GM23338 (cell line): ENCODE measurements around the gene ZNF143. TPM values are rescaled to one million over a fixed set of nuclear protein-coding genes. Genes with fewer than 3 reads are reported as not detected.

ENCODE experiments used
- ATAC-seq: fragments of 200-7000 bp; cut with Tn5 transposase; 3 replicates; pipeline ENCODE4 v1.9.1; 2020
- DNase-seq: peaks from one replicate; pipeline ENCODE4 v3.0.0-alpha.2; 2015; ENCODE audit warnings: low spot score
- H2AFZ ChIP-seq: fragments of 200-600 bp; sonication (generic); 2 replicates; pipeline ENCODE4 v1.8.0; 2016; ENCODE audit warnings: antibody characterized with exemption, mild to moderate bottlenecking, moderate library complexity
- H3F3A ChIP-seq: fragments of 200-600 bp; sonication (generic); replicated peaks from 2 replicates; pipeline ENCODE4 v1.8.0; 2017; ENCODE audit warnings: antibody characterized with exemption, mixed run types, low read depth
- H3K27ac ChIP-seq: fragments of 200-600 bp; sonication (generic); 2 replicates; pipeline ENCODE4 v1.6.1; 2016; ENCODE audit warnings: low read depth
- H3K27me3 ChIP-seq: fragments of 200-600 bp; sonication (generic); 2 replicates; pipeline ENCODE4 v1.8.0; 2016; ENCODE audit warnings: mild to moderate bottlenecking, mixed run types, moderate library complexity; ENCODE audit not compliant: insufficient read depth
- H3K36me3 ChIP-seq: fragments of 200-600 bp; sonication (generic); 2 replicates; pipeline ENCODE4 v1.8.0; 2016; ENCODE audit warnings: mild to moderate bottlenecking; ENCODE audit not compliant: insufficient read depth
- H3K4me1 ChIP-seq: fragments of 200-600 bp; sonication (generic); 2 replicates; pipeline ENCODE4 v1.8.0; 2016; ENCODE audit warnings: mild to moderate bottlenecking, moderate library complexity; ENCODE audit not compliant: insufficient read depth
- H3K4me2 ChIP-seq: fragments of 200-600 bp; sonication (generic); 2 replicates; pipeline ENCODE4 v1.7.1; 2017; ENCODE audit warnings: mixed run types
- H3K4me3 ChIP-seq: fragments of 200-600 bp; sonication (generic); 2 replicates; pipeline ENCODE4 v1.6.1; 2016; ENCODE audit warnings: mixed run types
- H3K79me2 ChIP-seq: fragments of 200-600 bp; sonication (generic); replicated peaks from 2 replicates; pipeline ENCODE4 v1.8.0; 2017; ENCODE audit warnings: mild to moderate bottlenecking; ENCODE audit not compliant: insufficient read depth
- H3K9me2 ChIP-seq: fragments of 200-600 bp; sonication (generic); 2 replicates; pipeline ENCODE4 v1.8.0; 2017; ENCODE audit not compliant: insufficient read depth
- H4K20me1 ChIP-seq: fragments of 200-600 bp; sonication (generic); replicated peaks from 2 replicates; pipeline ENCODE4 v1.8.0; 2017; ENCODE audit warnings: mild to moderate bottlenecking; ENCODE audit not compliant: insufficient read depth
- H3K27ac Mint-ChIP-seq: 2 replicates; pipeline ENCODE4 v1.8.0; 2020; ENCODE audit warnings: inconsistent platforms, mild to moderate bottlenecking, moderate library complexity, mixed read lengths
- H3K27me3 Mint-ChIP-seq: 3 replicates; pipeline ENCODE4 v1.8.0; 2022; ENCODE audit warnings: low read depth, mild to moderate bottlenecking, moderate library complexity, mixed read lengths, inconsistent platforms; ENCODE audit not compliant: insufficient read depth, poor library complexity
- H3K36me3 Mint-ChIP-seq: 3 replicates; pipeline ENCODE4 v1.8.0; 2021; ENCODE audit warnings: low read depth, mild to moderate bottlenecking, inconsistent platforms, moderate library complexity, mixed read lengths
- H3K4me1 Mint-ChIP-seq: 3 replicates; pipeline ENCODE4 v1.8.0; 2020; ENCODE audit warnings: mild to moderate bottlenecking, inconsistent platforms, mixed read lengths
- H3K4me3 Mint-ChIP-seq: 3 replicates; pipeline ENCODE4 v1.8.0; 2021; ENCODE audit warnings: moderate library complexity, mild to moderate bottlenecking, inconsistent platforms, mixed read lengths
- H3K9me3 Mint-ChIP-seq: 3 replicates; pipeline ENCODE4 v1.8.0; 2020; ENCODE audit warnings: moderate library complexity, mild to moderate bottlenecking, inconsistent platforms, mixed read lengths
- CREB1 ChIP-seq: fragments of 250-450 bp; sonication (Bioruptor Pico); IDR thresholded peaks from 2 replicates; pipeline ENCODE4 v1.5.0; 2020; ENCODE audit warnings: low read depth, mild to moderate bottlenecking, moderate library complexity
- CTCF ChIP-seq, 2 experiments: fragments of 200-600 bp in 1 of 2; sonication (generic) in 1 of 2; conservative IDR thresholded peaks; 2 replicates each; pipeline versions ENCODE4 v1.5.1 to v1.6.1; 2016 to 2017; ENCODE audit warnings: antibody characterized with exemption in 2 of 2, low read depth in 2 of 2, mild to moderate bottlenecking in 2 of 2, moderate library complexity in 1 of 2
- EZH2 ChIP-seq: fragments of 200-600 bp; sonication (generic); IDR thresholded peaks from one replicate; pipeline ENCODE4 v1.8.0; 2017; ENCODE audit warnings: antibody characterized with exemption, mild to moderate bottlenecking, low read depth; ENCODE audit not compliant: unreplicated experiment
- EZH2phosphoT487 ChIP-seq: fragments of 200-600 bp; sonication (generic); IDR thresholded peaks from one replicate; pipeline ENCODE4 v1.8.1; 2018; ENCODE audit warnings: antibody characterized with exemption; ENCODE audit not compliant: unreplicated experiment
- JUNB ChIP-seq: IDR thresholded peaks from one replicate; pipeline ENCODE4 v1.6.1; 2016; ENCODE audit warnings: antibody characterized with exemption; ENCODE audit not compliant: unreplicated experiment
- NANOG ChIP-seq: IDR thresholded peaks from 2 replicates; pipeline ENCODE4 v1.6.1; 2016; ENCODE audit warnings: antibody characterized with exemption, borderline replicate concordance
- POLR2AphosphoS5 ChIP-seq: IDR thresholded peaks from 2 replicates; pipeline ENCODE4 v1.6.1; 2016; ENCODE audit warnings: antibody characterized with exemption, low read depth
- STAT1 ChIP-seq: IDR thresholded peaks from one replicate; pipeline ENCODE4 v1.6.1; 2016; ENCODE audit warnings: antibody characterized with exemption; ENCODE audit not compliant: unreplicated experiment
- ZNF114 ChIP-seq: fragments of 250-450 bp; sonication (Bioruptor Pico); IDR thresholded peaks from 2 replicates; pipeline ENCODE4 v1.5.0; 2020; ENCODE audit warnings: mild to moderate bottlenecking, moderate library complexity
- ZNF331 ChIP-seq: fragments of 250-450 bp; sonication (Bioruptor Pico); IDR thresholded peaks from 2 replicates; pipeline ENCODE4 v1.5.0; 2020; ENCODE audit warnings: low read depth, mild to moderate bottlenecking, moderate library complexity
- polyA plus RNA-seq: library from polyadenylated mRNA; unstranded; fragments of >200 nt; fragmentation: Nextera tagmentation; extraction: Ambion mirVana; gene quantifications from 2 replicates; pipeline ENCODE4 v1.2.1, GENCODE V29; 2016
- total RNA-seq: library from RNA; depleted of rRNA; stranded (reverse); fragments of >200 nt; shearing (Covaris generic); gene quantifications from 2 replicates; pipeline ENCODE4 v1.2.3, GENCODE V29; 2014
- TF ChIP-seq, protein P1 (sequence below): IDR thresholded peaks from one replicate; pipeline ENCODE4 v1.6.1; 2018; ENCODE audit warnings: antibody characterized with exemption; ENCODE audit not compliant: unreplicated experiment

Gene ZNF143
- total and polyA plus RNA-seq, 2 experiments from 2014 or later, result 33.5 to 44.2 TPM

DNA sequence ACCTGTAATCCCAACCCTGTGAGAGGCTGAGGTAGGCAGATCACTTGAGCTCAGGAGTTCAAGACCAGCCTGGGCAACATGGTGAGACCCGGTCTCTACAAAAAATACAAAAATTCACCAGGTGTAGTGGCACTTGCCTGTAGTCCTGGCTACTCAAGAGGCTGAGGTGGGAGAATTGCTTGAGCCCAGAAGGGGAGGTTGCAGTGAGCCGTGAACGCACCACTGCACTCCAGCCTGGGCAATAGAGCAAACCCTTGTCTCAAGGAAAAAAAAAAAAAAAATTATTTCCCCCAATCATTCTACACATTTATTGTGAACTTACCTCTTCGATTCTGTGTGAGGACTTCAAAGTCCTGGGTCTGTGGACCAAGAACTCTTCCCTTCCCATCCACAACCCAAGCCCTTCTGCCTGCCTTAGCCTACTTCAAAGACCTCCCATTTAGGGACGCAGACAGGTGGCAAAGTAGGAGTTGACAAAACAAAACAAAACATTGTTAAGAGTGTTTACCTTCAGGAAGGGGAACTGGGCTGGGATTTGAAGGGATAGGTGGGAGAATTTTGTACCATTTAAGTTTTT is 108.9 kb downstream of the ZNF143 start (continued):
- TF ChIP-seq, protein P1, sequence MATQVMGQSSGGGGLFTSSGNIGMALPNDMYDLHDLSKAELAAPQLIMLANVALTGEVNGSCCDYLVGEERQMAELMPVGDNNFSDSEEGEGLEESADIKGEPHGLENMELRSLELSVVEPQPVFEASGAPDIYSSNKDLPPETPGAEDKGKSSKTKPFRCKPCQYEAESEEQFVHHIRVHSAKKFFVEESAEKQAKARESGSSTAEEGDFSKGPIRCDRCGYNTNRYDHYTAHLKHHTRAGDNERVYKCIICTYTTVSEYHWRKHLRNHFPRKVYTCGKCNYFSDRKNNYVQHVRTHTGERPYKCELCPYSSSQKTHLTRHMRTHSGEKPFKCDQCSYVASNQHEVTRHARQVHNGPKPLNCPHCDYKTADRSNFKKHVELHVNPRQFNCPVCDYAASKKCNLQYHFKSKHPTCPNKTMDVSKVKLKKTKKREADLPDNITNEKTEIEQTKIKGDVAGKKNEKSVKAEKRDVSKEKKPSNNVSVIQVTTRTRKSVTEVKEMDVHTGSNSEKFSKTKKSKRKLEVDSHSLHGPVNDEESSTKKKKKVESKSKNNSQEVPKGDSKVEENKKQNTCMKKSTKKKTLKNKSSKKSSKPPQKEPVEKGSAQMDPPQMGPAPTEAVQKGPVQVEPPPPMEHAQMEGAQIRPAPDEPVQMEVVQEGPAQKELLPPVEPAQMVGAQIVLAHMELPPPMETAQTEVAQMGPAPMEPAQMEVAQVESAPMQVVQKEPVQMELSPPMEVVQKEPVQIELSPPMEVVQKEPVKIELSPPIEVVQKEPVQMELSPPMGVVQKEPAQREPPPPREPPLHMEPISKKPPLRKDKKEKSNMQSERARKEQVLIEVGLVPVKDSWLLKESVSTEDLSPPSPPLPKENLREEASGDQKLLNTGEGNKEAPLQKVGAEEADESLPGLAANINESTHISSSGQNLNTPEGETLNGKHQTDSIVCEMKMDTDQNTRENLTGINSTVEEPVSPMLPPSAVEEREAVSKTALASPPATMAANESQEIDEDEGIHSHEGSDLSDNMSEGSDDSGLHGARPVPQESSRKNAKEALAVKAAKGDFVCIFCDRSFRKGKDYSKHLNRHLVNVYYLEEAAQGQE, result no peak
- TF ChIP-seq STAT1, result no peak
- TF ChIP-seq POLR2AphosphoS5, result no peak
- TF ChIP-seq CREB1 (CRISPR knock-in tag), result no peak
- TF ChIP-seq EZH2phosphoT487, result no peak
- TF ChIP-seq JUNB, result no peak
- no peak for TF ChIP-seq ZNF331 (CRISPR knock-in tag)
- TF ChIP-seq CTCF (conservative IDR thresholded peaks at IDR 0.05; ENCODE audit: low read depth in 2 of 2), result no peak
- TF ChIP-seq ZNF114 (CRISPR knock-in tag), result no peak

GRCh38 chr11:9570313-9571025 is 109.7 kb downstream of the ZNF143 start:
- Mint-ChIP-seq H3K36me3 (peaks cover 10% of the 10 kb centered on the region), H3K4me3 (no peak overlapping the region), H3K9me3 (no peaks in the 10 kb centered on the region), H3K4me1 (peaks cover 44% of the 10 kb centered on the region), H3K27ac (no peak overlapping the region), H3K27me3 (peaks cover 21% of the 10 kb centered on the region)
- Histone ChIP-seq H3F3A (no peaks in the 10 kb centered on the region), H3K79me2 (peaks cover 14% of the 10 kb centered on the region), H3K9me2 (no peaks in the 10 kb centered on the region), H2AFZ (no peak overlapping the region), H3K4me3 (no peak overlapping the region), H3K27ac (peak overlapping the region; percentile 97; the same call in 1 of the 2 replicates), H3K27me3 (no peaks in the 10 kb centered on the region), H3K4me2 (no peak overlapping the region), H3K4me1 (peaks cover 35% of the 10 kb centered on the region), H4K20me1 (no peaks in the 10 kb centered on the region), H3K36me3 (no peaks in the 10 kb centered on the region)
- DNase-seq (no peak), ATAC-seq (no peak)
- no peak for TF ChIP-seq CTCF (conservative IDR thresholded peaks at IDR 0.05; ENCODE audit: low read depth in 2 of 2)
- no peak for TF ChIP-seq ZNF114 (CRISPR knock-in tag)
- TF ChIP-seq, protein P1, result no peak
- no peak for TF ChIP-seq EZH2
- TF ChIP-seq JUNB, result no peak
- no peak for TF ChIP-seq STAT1
- TF ChIP-seq NANOG, result no peak
